Measurements from ENCODE around the gene AK5. TPM values are rescaled to one million over a fixed set of nuclear protein-coding genes. Genes with fewer than 3 reads are reported as not detected.

Gene AK5
- total and polyA plus RNA-seq, 2 of the 4 experiments (the other 2 are of a cell fraction): 22.5 to 25.8 TPM

DNA sequence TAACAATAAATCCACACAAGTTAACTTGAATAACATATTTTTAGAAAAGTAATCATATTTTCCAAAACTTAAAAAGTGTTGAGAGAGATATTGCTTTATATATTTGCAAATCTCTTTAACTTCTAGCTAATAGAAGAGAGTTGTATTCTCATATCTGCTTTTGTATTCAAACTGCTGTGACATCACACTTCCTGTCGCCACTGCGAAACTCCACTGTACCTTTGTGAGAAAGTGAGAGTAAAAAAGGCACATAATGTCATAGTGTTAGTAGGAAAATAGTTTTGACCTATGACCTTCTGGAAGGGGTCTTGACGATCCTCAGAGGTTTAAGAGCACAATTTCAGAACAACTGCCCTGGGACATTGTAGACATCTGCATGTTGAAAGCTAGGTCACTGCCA lies 21.6 kb downstream of the AK5 start:
- Histone ChIP-seq H3K27me3 (ENCODE audit: control insufficient read depth, insufficient read depth, low read length) (no peaks in the 10 kb centered on the region), H3K4ac (ENCODE audit: low read depth, low read length) (no peak overlapping the region), H3K9me1 (ENCODE audit: insufficient read depth, low read length) (0 out of 2 replicates have a peak, but pooled peaks cover 3% of the 10 kb centered on the region), H3K4me3 (ENCODE audit: insufficient read depth, low read depth, low read length) (no peak overlapping the region), H2BK15ac (ENCODE audit: low read depth, low read length) (no peak overlapping the region), H3K23ac (ENCODE audit: low read depth, low read length) (no peak overlapping the region), H3K27ac (ENCODE audit: insufficient read depth, low read length) (no peak overlapping the region), H2BK120ac (ENCODE audit: low read depth, low read length) (no peak overlapping the region), H4K91ac (ENCODE audit: insufficient read depth, low read depth, low read length) (no peak overlapping the region), H2AFZ (replicated peaks; ENCODE audit: low read length, poor library complexity) (no peak overlapping the region), H3K4me1 (ENCODE audit: control insufficient read depth, insufficient read depth, low read length) (no peaks in the 10 kb centered on the region), H3K14ac (replicated peaks; ENCODE audit: low read depth, low read length) (no peak overlapping the region), H3K56ac (ENCODE audit: extremely low read depth, insufficient read depth, low read length) (no peak overlapping the region), H2AK5ac (ENCODE audit: low read depth, low read length) (no peak overlapping the region), H2BK20ac (ENCODE audit: low read depth, low read length) (no peak overlapping the region), H3K9ac (ENCODE audit: low read depth, low read length) (no peak overlapping the region), H4K5ac (ENCODE audit: low read depth, low read length) (no peak overlapping the region), H3K36me3 (ENCODE audit: control insufficient read depth, insufficient read depth, low read length) (peaks cover 2% of the 10 kb centered on the region; the same call in 1 of the 2 replicates), H4K20me1 (ENCODE audit: insufficient read depth, low read length) (no peaks in the 10 kb centered on the region), H3K79me1 (ENCODE audit: low read depth in 1 of 2, low read length in 2 of 2) (peaks cover 0 to 13% of the 10 kb centered on the region in 2 experiments; a peak in 2 of 4 replicates), H3K4me2 (ENCODE audit: low read depth, low read length) (no peak overlapping the region), H3K18ac (ENCODE audit: low read depth, low read length) (no peak overlapping the region), H2BK5ac (ENCODE audit: low read depth, low read length, poor library complexity, severe bottlenecking) (no peak overlapping the region), H4K8ac (ENCODE audit: low read depth in 2 of 2, low read length in 2 of 2) (no peak overlapping the region), H3K9me3 (ENCODE audit: control insufficient read depth, insufficient read depth, low read length) (no peaks in the 10 kb centered on the region), H2AK9ac (replicated peaks; ENCODE audit: low read depth, low read length, poor library complexity) (no peak overlapping the region)
- in situ Hi-C loops (cut with MboI; ENCODE audit: low sequenced_read_pairs): no loop called here
- ATAC-seq (ENCODE audit: low read depth) (no peak), DNase-seq (no peak)
- intact Hi-C loops (cut with micrococcal nuclease): no loop called here
- ChIA-PET CTCF (no interaction called here), POLR2A (ENCODE audit: unreplicated experiment) (no interaction called here)
- 13% methylated on average over 1 of the region's 3 CpGs; no CpG with 5 or more reads in 1 of the 2 experiments for WGBS, 2 experiments (ENCODE audit: extremely low coverage in 2 of 2, insufficient read length in 1 of 2)
- TF ChIP-seq BHLHE40 (IDR thresholded peaks at IDR 0.05; ENCODE audit: low read depth, low read length) (no peak), RAD21 (IDR thresholded peaks at IDR 0.05; ENCODE audit: low read length) (no peak), POLR2A (IDR thresholded peaks at IDR 0.05; ENCODE audit: low read depth, low read length) (no peak), MAZ (IDR thresholded peaks at IDR 0.05; ENCODE audit: borderline replicate concordance, low read depth, low read length) (no peak), CHD1 (IDR thresholded peaks at IDR 0.05; ENCODE audit: low read depth, low read length) (no peak), RFX5 (IDR thresholded peaks at IDR 0.05; ENCODE audit: low read depth, low read length) (no peak), RCOR1 (IDR thresholded peaks at IDR 0.05; ENCODE audit: insufficient replicate concordance, low read length) (no peak), SMC3 (IDR thresholded peaks at IDR 0.05; ENCODE audit: low read depth, low read length) (no peak), ELK1 (IDR thresholded peaks at IDR 0.05; ENCODE audit: borderline replicate concordance, low read depth, low read length) (no peak), MAFK (IDR thresholded peaks at IDR 0.05; ENCODE audit: low read depth, low read length) (no peak), CEBPB (IDR thresholded peaks at IDR 0.05; ENCODE audit: low read depth, low read length) (no peak), MXI1 (IDR thresholded peaks at IDR 0.05; ENCODE audit: borderline replicate concordance, low read depth, low read length) (no peak), NFE2L2 (IDR thresholded peaks at IDR 0.05; ENCODE audit: low read depth, low read length) (no peak)
- TF ChIP-seq, protein P1, sequence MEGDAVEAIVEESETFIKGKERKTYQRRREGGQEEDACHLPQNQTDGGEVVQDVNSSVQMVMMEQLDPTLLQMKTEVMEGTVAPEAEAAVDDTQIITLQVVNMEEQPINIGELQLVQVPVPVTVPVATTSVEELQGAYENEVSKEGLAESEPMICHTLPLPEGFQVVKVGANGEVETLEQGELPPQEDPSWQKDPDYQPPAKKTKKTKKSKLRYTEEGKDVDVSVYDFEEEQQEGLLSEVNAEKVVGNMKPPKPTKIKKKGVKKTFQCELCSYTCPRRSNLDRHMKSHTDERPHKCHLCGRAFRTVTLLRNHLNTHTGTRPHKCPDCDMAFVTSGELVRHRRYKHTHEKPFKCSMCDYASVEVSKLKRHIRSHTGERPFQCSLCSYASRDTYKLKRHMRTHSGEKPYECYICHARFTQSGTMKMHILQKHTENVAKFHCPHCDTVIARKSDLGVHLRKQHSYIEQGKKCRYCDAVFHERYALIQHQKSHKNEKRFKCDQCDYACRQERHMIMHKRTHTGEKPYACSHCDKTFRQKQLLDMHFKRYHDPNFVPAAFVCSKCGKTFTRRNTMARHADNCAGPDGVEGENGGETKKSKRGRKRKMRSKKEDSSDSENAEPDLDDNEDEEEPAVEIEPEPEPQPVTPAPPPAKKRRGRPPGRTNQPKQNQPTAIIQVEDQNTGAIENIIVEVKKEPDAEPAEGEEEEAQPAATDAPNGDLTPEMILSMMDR (conservative IDR thresholded peaks at IDR 0.05; ENCODE audit: low read depth, low read length): no peak
- TF ChIP-seq, protein P2, sequence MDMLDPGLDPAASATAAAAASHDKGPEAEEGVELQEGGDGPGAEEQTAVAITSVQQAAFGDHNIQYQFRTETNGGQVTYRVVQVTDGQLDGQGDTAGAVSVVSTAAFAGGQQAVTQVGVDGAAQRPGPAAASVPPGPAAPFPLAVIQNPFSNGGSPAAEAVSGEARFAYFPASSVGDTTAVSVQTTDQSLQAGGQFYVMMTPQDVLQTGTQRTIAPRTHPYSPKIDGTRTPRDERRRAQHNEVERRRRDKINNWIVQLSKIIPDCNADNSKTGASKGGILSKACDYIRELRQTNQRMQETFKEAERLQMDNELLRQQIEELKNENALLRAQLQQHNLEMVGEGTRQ (IDR thresholded peaks at IDR 0.05; ENCODE audit: low read depth, low read length): no peak
- dilution Hi-C loops (cut with HindIII; ENCODE audit: low sequenced_read_pairs, unreplicated experiment): no loop called here
- no TSS peak for BruUV-seq (replicated peaks)
